Islet of Langerhans (tissue), 1 donor: ENCODE results near the gene PNPLA7.
"Not testable (repeated sequence)": the region's sequence is repeated elsewhere in the genome, so short reads cannot be mapped to it uniquely, and the experiment has no call there.

Experiments used
- FAIRE-seq: peaks from one replicate; lab custom pipeline; 2011; peaks lifted over from hg19 to GRCh38; lab: Jason Lieb, UNC

Gene PNPLA7

DNA sequence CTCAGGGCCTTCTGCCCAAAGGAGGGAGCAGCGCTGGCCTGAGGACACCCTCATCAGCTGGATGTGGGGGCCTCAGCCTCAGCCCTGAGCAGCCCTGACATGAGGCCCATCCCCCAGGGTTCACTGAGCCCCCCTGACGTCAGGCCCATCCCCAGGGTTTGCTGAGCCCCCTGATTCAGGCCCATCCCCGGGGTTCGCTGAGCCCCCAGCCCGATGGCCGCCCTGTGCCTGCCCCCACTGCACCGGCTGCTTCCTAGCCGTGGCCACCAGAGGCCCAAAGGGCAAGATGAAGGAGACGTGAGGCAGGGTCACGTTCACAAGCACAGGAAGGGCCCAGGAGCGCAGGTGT is 71.6 kb downstream of the PNPLA7 start:
- no peak for FAIRE-seq

DNA sequence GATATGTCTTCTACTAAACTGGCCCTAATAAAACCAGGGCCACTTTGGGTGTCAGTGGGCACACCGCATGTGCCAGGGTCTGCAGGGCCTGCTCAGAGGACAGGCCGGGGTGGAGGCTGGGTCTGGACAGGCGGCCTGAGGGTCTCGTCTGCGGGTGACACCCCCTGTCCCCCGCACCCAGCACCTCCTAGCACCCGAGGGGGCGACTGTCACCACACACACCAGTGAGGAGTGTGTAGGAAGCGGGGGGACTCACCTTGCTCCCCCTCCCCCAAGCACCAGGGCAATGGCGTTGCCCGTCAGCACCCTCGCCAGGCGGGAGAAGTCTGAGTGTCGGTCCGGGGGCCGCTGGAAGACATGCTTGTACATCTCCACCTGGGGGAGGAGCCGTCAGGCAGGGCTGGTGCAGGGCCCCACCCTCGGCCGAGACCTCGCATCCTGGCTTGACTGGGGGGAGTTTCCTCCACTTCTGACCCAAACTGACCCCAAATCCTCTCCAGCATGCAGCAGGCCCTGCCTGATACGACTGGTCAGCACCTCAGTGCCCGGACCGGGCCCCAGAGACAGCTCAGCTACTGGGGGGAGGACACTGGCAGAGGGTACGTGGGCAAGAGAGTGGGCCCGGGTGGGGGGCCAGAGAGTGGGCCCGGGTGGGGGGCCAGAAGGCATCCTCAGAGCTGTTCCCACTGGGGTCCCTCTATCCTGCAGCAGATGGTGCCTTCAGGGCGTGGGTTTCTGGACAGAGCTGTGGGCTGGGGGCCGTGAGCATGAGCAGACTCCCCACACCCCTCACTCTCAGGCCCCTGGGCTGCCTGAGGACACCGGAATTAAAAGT is 72.2 kb downstream of the PNPLA7 start:
- FAIRE-seq: no peak

DNA sequence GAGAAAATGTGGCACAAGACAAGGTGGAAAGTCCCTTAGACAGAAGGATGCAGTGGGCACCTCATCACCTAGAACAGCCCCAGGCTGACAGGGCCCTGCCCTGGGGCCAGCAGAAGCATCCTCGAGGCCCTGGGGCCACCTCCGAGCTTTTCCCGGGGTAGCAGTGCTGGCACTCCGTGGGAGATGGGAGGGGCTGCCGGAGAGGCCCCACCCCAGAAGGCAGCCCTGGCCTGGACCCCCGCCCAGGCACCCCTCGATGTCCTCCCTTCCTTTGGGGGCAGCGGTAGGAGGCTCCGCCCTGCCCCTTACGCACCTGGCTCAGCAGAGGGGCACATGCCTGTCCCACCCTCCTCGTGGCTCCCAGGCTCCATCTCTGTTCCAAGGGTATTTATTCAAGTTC is 73.3 kb downstream of the PNPLA7 start:
- FAIRE-seq: no peak

DNA sequence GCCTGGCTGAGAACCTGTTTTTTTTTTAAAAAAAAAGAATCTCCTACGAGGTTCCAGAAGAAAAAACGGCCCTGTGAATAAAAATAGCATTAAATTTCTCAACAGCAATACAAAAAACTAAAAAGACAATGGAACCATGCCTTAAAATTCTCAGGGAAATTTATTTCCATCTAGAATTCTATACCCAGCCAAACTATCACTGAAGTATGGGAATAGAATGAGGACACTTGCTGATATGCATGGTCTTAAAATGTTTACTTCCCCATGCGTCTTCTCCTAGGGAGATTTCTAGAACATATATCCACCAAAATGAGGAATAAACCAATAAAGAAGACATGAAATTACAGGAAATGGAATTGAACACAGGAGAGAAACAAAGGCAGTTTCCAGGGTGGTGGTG is 74.5 kb downstream of the PNPLA7 start:
- FAIRE-seq: no peak

DNA sequence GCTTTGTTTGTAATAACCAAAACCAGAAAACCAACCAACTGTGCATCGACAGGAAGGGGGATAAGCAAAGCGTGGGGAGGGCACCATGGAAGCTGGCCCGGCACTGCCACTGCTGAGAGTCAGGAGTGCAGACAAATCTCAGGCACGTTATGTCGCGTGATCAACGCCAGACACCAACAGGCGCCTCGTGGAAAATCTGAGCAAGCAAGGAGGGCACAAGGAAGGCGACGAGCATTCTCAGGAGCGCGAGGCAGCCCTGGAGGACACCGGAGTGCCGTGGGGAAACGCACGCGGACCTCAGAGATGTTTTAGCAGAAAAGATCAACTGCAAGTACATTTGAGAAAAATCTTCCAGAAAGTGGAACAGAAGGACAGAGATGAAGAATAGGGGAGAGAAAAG is 75.9 kb downstream of the PNPLA7 start:
- no peak for FAIRE-seq

DNA sequence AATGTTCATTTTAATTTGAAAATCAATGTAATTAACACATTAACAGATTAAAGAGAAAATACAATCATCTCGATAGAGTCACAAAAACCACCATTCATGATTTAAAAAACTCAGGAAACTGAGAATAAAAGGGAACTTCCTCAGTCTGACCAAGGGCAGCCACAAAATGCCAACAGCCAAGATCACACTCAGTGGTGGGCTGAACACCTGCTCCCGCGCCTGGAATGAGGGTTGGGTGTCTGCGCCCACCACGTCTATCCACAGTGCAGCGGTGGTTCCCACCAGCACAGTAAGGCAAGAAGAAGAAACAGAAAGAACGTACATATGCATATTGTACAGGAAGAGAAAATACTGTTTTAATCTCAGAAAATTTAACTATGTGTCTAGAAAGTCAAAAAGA is 79.4 kb downstream of the PNPLA7 start:
- no peak for FAIRE-seq

DNA sequence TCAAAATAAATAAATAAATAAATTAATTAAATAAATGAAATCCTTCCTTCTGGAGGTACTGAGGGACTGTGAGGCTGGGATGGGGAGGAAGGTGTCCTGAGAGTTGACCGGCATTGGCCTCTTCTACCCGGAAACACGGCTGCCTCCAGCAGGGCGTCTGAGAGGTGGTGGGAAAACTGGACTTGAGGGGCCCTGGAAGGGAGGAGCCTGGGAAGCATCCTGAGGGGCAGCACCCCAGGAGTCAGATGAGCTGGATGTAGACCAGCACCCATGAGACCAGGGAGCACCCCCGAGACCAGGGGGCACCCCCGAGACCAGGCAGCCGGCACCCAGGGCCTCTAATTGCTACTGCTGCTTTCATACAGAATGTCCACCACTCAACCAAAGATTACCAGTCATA is 82.3 kb downstream of the PNPLA7 start:
- no peak for FAIRE-seq

- no peak for FAIRE-seq
These were observed 83.0 kb downstream of the PNPLA7 start for GRCh38 chr9:137467161-137467581.

DNA sequence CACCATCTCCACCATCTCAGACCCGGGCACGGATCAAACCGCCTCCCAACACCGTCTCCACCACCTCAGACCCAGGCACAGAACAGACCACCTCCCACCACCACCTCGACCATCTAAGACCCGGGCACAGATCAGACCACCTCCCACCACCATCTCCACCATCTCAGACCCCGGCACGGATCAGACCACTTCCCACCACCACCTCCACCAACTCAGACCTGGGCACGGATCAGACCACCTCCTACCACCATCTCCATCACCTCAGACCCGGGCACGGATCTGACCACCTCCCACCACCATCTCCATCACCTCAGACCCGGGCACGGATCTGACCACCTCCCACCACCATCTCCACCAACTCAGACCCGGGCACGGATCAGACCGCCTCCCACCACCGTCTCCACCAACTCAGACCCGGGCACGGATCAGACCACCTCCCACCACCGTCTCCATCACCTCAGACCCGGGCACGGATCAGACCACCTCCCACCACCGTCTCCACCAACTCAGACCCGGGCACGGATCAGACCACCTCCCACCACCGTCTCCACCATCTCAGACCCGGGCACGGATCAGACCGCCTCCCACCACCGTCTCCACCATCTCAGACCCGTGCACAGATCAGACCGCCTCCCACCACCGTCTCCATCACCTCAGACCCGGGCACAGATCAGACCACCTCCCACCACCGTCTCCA is 83.7 kb downstream of the PNPLA7 start:
- FAIRE-seq: not testable (repeated sequence)

DNA sequence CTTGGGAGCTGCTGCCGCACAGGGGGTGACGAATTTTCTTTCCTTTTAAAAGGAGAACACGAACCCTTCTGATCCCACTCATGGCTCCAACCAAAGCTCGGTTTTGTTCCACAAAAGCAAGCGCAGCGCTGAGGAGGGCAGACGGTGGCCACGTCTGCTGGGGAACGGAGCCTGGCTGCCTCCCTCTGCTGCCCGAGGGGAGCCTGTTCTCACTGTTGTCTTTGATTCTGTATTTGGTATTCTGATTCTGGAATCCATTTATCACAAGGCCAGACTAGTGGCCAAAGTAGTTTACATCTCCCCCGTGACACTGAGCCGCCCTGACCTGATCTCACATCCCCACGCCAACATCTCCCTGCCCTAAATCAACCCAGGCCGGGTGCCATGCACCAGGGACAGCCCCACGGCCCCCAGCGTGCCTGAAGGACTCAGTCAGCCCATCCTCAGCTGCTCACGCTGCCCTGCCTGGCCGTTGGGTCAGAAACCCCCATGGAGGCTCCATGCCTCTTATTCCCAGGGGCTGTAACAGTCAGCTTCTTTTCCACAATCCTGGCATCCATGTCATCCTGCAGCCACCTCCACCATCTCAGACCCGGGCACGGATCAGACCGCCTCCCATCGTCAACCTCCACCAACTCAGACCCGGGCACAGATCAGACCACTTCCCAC is 84.3 kb downstream of the PNPLA7 start:
- no peak for FAIRE-seq

- no peak for FAIRE-seq
These were observed 85.0 kb downstream of the PNPLA7 start for GRCh38 chr9:137465000-137465719.

DNA sequence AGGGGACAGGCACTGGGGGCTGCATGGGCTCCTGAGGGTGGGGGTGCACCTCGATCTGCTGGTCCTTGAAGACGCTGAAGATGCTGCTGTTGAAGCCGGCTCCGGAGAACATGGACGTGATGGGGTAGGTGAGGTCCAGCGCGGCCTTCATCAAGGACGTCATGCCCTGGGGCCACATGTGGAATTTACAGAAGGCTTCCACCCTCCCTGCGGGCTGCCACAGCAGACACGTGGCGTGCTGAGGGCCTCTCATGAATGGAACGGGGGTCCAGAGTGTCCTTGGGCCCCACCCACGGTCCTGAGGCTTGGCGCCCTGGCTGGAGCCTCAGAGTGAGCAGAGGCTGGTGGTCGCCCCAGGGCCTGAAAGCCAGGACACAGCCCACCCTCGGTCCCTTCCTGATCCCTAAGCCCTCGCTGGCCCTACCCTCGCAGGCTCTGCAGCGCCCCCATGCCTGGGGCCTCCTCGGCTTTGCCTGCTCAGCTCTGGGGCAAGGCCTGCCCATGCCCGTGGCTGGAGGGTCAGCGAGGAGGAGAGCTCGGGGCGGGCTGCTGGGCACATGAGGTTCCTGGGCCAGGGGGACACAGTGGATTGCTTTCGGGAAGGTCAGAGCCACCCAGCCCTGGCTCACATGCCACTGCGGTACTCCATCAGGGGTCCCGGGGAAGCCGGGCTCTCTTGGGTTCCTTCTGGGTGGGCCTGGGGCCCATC is 85.8 kb downstream of the PNPLA7 start:
- no peak for FAIRE-seq

- no peak for FAIRE-seq
These were observed 86.3 kb downstream of the PNPLA7 start for GRCh38 chr9:137463931-137464290.

- no peak for FAIRE-seq
These were observed 86.9 kb downstream of the PNPLA7 start for GRCh38 chr9:137462986-137463930.

- no peak for FAIRE-seq
These were observed 87.7 kb downstream of the PNPLA7 start for GRCh38 chr9:137462396-137462985.

- no peak for FAIRE-seq
These were observed 88.4 kb downstream of the PNPLA7 start for GRCh38 chr9:137461663-137462395.

DNA sequence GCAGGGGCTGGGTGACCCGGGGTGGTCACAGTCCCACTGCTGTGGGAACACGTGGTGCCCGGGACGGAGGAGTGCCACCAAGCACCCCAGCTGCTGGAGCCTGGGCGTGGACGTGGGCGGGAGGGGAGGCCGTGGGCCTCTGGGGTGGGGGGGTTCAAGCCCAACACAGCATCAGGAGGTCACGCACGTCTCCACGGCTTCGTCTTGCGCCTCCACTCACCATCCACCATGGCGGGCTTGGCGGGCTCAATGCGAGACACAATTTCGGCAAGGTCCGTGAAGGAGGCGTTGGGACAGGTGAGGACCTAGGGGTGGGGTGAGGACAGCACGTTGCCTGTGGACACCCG is 88.9 kb downstream of the PNPLA7 start:
- FAIRE-seq: no peak

- FAIRE-seq: no peak
These were observed 89.6 kb downstream of the PNPLA7 start for GRCh38 chr9:137460363-137461315.
